Kidney (tissue), 14 donors: Measurements from ENCODE around the gene PPP2R2C. TPM values are rescaled to one million over a fixed set of nuclear protein-coding genes. Genes with fewer than 3 reads are reported as not detected.

Experiments used
- DNase-seq, 5 donors: peaks; one replicate each; pipeline ENCODE4 v3.0.0-alpha.2; 2013 to 2020
- FAIRE-seq: peaks from 2 replicates; lab custom pipeline; 2012; peaks lifted over from hg19 to GRCh38; lab: Jason Lieb, UNC
- H3K27ac ChIP-seq, 2 donors: one replicate each; pipeline ENCODE4 v1.7.0; 2013; ENCODE audit warnings: low read depth in 2 of 2, low read length in 2 of 2, inconsistent platforms in 1 of 2
- H3K27me3 ChIP-seq: one replicate; pipeline ENCODE4 v1.7.1; 2013; ENCODE audit warnings: low read length, inconsistent platforms; ENCODE audit not compliant: control insufficient read depth, insufficient read depth
- H3K36me3 ChIP-seq, 3 donors: one replicate each; pipeline versions ENCODE4 v1.7.0 to v1.7.1; 2013; ENCODE audit warnings: low read length in 3 of 3, control low read depth in 1 of 3, inconsistent platforms in 1 of 3; ENCODE audit not compliant: insufficient read depth in 3 of 3, control insufficient read depth in 2 of 3
- H3K4me1 ChIP-seq, 3 donors: one replicate each; pipeline versions ENCODE4 v1.7.0 to v1.7.1; 2013; ENCODE audit warnings: low read length in 3 of 3, inconsistent platforms in 1 of 3, low read depth in 1 of 3; ENCODE audit not compliant: control insufficient read depth in 2 of 3, insufficient read depth in 2 of 3
- H3K4me3 ChIP-seq, 3 donors: one replicate each; pipeline versions ENCODE4 v1.7.0 to v1.8.1; 2013; ENCODE audit warnings: low read length in 3 of 3, control low read depth in 1 of 3, inconsistent platforms in 1 of 3
- H3K9ac ChIP-seq, 3 donors: one replicate each; pipeline versions ENCODE4 v1.7.0 to v1.7.1; 2013; ENCODE audit warnings: low read length in 3 of 3, control low read depth in 1 of 3, inconsistent platforms in 1 of 3
- H3K9me3 ChIP-seq, 3 donors: one replicate each; pipeline versions ENCODE4 v1.7.0 to v1.7.1; 2013; ENCODE audit warnings: low read length in 3 of 3, control low read depth in 1 of 3, inconsistent platforms in 1 of 3; ENCODE audit not compliant: control insufficient read depth in 2 of 3, insufficient read depth in 1 of 3
- intact Hi-C: fragments of 100-400 bp; cut with DNase I; formaldehyde crosslinking; loops from one replicate; pipeline ENCODE4 v1.11.1; 2022
- polyA plus RNA-seq: library from polyadenylated mRNA; stranded (reverse); fragments of 350-450 nt; fragmentation: Illumina TruSeq; extraction: RNeasy Lipid Tissue Mini Kit (QIAGEN cat#74804); gene quantifications from one replicate; pipeline ENCODE4 v1.2.3, GENCODE V29; 2014; ENCODE audit warnings: low read depth, low replicate concordance; ENCODE audit not compliant: insufficient read depth
- total RNA-seq: library from RNA; stranded (reverse); fragmentation: NEBNext Ultra II Directional; extraction: Animal tissue kit (Norgen Biotek cat#: 25700); gene quantifications from one replicate; pipeline ENCODE4 v1.2.1, GENCODE V29; 2021
- TF ChIP-seq, protein P1 (sequence below): IDR thresholded peaks from 3 replicates; pipeline ENCODE4 v1.5.1; 2012; ENCODE audit warnings: mild to moderate bottlenecking, moderate library complexity, borderline replicate concordance; ENCODE audit not compliant: insufficient read depth; ENCODE audit errors: extremely low read depth
- donor health status: control.
- donor health status: control.
- donor health status: control.
- donor health status: control.
- donor health status: control.
- donor health status: DM: yes; HTN: yes; CAD: no.
- donor health status: Normal renal cell carcinoma (clear cell type).

Gene PPP2R2C
- total and polyA plus RNA-seq, 2 donors from 2014 or later: 0.39 to 0.82 TPM

- DNase-seq (peak in 1 of 5 donors; percentile 1), FAIRE-seq (no peak)
- TF ChIP-seq, protein P1, sequence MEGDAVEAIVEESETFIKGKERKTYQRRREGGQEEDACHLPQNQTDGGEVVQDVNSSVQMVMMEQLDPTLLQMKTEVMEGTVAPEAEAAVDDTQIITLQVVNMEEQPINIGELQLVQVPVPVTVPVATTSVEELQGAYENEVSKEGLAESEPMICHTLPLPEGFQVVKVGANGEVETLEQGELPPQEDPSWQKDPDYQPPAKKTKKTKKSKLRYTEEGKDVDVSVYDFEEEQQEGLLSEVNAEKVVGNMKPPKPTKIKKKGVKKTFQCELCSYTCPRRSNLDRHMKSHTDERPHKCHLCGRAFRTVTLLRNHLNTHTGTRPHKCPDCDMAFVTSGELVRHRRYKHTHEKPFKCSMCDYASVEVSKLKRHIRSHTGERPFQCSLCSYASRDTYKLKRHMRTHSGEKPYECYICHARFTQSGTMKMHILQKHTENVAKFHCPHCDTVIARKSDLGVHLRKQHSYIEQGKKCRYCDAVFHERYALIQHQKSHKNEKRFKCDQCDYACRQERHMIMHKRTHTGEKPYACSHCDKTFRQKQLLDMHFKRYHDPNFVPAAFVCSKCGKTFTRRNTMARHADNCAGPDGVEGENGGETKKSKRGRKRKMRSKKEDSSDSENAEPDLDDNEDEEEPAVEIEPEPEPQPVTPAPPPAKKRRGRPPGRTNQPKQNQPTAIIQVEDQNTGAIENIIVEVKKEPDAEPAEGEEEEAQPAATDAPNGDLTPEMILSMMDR: no peak
- H3K36me3 ChIP-seq: no peaks in the 10 kb centered on the region
- no peak overlapping the region for H3K27ac ChIP-seq
- H3K4me3 ChIP-seq: no peak overlapping the region
- H3K9me3 ChIP-seq: no peaks in the 10 kb centered on the region
- no peak overlapping the region for H3K9ac ChIP-seq
- H3K4me1 ChIP-seq: peaks cover 0 to 5% (median 0%) of the 10 kb centered on the region in 3 donors
- H3K27me3 ChIP-seq: peaks cover 16% of the 10 kb centered on the region
- intact Hi-C loops: no loop called here
Measured at GRCh38 chr4:6468376-6468775, 4.0 kb downstream of the PPP2R2C start.

- Histone ChIP-seq H3K4me1 (peaks cover 0 to 5% (median 0%) of the 10 kb centered on the region in 3 donors), H3K9ac (no peak overlapping the region), H3K27ac (no peak overlapping the region), H3K4me3 (no peak overlapping the region), H3K9me3 (no peaks in the 10 kb centered on the region), H3K36me3 (no peaks in the 10 kb centered on the region), H3K27me3 (peaks cover 16% of the 10 kb centered on the region)
- intact Hi-C loops: no loop called here
- FAIRE-seq (no peak), DNase-seq (peak in 1 of 5 donors; percentile 3)
- TF ChIP-seq, protein P1: no peak
Measured at GRCh38 chr4:6467600-6467999, 4.8 kb downstream of the PPP2R2C start.

DNA sequence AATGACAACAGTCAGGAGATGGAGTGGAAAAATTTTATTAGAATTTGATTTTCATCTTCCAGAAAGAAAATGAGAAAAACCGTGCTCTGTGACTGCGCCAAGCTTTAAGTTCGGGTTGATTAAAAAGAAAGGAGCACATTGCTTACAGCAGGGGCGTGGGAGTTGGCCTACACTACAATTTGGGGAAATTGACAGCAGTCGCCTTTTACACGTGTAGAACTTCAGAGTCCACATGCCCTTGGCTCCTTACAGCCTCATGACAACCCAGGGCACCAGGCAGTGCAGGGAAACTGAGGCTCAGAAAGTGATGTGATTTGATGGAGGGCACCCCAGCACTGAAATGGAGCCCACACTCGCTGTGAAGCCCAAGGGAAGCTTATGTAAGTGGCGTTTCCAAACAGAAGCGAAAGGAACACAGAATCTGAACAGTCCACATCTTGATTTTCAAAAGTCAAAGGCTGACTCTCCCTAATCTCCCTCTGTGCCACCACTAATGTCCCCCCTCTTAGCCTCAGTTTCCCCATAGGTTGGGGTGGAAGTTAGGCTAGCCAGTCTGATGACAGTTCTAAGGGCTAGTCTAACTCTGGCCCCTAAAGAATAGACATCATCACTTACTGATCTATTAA, 5.5 kb downstream of the PPP2R2C start:
- Histone ChIP-seq H3K4me1 (peaks cover 0 to 5% (median 0%) of the 10 kb centered on the region in 3 donors), H3K27ac (no peak overlapping the region), H3K9ac (no peak overlapping the region), H3K36me3 (no peaks in the 10 kb centered on the region), H3K4me3 (no peak overlapping the region), H3K9me3 (no peaks in the 10 kb centered on the region), H3K27me3 (peaks cover 16% of the 10 kb centered on the region)
- FAIRE-seq: no peak
- TF ChIP-seq, protein P1: no peak
- intact Hi-C loops: no loop called here
- DNase-seq: peak in 1 of 5 donors; percentile 1
